ENCODE data around the gene POTEB2. TPM values are rescaled to one million over a fixed set of nuclear protein-coding genes. Genes with fewer than 3 reads are reported as not detected.

The POTEB2 gene
- total RNA-seq: not detected in 2 replicates

GRCh38 chr15:20866214-20866613 lies at the start of gene POTEB2:
POTEB2 (minus strand) TSS chr15:20866314; CDS start chr15:20866281, 33 bp downstream.

